Hypothalamus (tissue), 51 donors: ENCODE data around the gene PTCH2.
"Not testable (repeated sequence)": the region's sequence is repeated elsewhere in the genome, so short reads cannot be mapped to it uniquely, and the experiment has no call there.

ENCODE experiments used
- DNase-seq, 51 donors: peaks; one replicate each; lab custom pipeline; 2025; lab: John Stamatoyannopoulos, UW

The PTCH2 gene

DNA sequence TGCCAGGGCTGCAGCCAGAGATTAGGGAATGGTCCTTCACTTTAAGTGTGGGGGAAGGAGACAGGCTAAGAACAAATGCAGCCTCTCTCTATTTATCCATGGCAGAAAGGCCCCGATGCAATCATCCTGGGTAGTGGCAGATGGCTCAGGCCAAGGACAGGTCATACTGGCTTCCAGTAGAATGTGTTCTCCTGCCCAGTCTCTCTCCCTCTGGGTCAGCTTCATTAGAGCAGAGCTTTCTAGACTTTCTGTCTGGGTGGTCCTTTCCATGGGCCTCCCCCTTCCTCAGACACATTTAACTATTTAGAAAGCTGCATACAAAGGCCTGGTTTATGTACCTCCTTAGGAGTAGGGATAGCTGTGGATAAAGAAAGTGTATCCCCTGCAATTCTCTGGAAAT is 4.8 kb upstream of the PTCH2 start:
- no peak for DNase-seq

DNA sequence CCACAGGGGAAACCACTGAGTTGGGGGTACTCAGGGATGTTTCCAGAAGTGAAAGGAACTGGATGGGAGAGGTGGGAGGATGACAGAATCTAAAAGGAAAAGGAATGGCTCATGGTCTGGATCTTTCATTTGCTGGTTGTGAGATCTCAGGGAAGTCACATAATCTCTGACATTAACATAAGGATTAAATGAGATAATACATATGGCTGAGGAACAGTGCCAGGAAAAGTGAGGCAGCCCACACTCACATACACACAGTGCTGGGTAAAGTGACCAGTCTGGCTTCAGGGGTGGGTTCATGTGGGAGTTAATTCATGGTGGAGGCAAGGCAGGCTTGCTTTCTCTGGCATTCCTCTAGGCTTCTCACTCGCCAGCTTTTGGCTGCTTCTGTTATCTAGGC is 3.9 kb upstream of the PTCH2 start:
- no peak for DNase-seq

DNA sequence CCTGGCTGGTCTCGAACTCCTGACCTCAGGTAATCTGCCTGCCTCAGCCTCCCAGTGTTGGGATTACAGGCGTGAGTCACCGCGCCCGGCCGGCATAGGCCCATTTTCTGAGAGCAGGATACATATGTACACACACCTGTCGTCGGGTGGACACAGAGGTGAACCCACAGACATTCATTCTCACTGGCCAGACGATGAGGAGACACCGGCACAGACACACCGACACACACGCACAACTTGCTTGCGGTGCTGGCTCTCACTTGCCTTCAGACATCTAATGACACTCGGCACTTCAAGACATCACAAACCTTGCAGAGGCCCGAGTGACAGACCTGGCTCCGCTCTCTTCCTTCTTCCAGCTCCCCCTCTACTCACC is 579 bp downstream of the PTCH2 start:
- DNase-seq, result peak in 3 of 51 donors; percentile 45 to 62 (median 60)

DNA sequence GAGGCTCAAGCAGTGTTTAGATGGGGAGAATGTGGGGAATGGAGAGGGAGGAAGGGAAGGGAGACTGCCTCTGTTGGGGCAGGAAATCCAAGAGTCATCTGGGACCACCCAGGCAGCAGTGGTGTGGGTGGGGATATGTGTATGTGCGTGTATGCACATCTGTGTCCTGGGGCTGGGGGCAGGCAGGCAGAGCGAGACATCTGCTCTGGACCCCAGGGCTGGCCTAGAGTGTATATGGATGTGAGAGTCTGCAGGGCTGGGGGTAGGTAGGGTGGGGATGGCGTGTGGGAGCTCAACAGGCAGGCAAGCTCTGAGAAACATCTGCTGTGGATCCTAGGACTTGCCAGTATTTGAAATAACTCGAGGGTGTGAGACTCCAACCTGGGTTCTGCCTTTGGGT is 3.5 kb downstream of the PTCH2 start:
- peak in 1 of 51 donors; percentile 13 for DNase-seq

DNA sequence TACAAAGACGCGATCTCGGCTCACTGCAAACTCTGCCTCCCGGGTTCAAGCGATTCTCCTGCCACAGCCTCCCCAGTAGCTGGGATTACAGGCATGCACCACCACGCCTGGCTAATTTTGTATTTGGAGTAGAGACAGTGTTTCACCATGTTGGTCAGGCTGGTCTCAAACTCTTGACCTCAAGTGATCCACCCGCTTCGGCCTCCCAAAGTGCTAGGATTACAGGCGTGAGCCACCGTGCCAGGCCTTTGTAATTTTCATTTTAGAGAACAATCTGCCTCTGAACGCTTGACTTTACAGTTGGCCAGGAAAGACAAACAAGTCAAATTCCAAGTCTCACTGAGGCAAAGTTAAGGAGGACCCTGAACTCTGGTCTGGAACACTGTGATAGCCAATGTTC is 4.8 kb downstream of the PTCH2 start:
- DNase-seq, result not testable (repeated sequence)

DNA sequence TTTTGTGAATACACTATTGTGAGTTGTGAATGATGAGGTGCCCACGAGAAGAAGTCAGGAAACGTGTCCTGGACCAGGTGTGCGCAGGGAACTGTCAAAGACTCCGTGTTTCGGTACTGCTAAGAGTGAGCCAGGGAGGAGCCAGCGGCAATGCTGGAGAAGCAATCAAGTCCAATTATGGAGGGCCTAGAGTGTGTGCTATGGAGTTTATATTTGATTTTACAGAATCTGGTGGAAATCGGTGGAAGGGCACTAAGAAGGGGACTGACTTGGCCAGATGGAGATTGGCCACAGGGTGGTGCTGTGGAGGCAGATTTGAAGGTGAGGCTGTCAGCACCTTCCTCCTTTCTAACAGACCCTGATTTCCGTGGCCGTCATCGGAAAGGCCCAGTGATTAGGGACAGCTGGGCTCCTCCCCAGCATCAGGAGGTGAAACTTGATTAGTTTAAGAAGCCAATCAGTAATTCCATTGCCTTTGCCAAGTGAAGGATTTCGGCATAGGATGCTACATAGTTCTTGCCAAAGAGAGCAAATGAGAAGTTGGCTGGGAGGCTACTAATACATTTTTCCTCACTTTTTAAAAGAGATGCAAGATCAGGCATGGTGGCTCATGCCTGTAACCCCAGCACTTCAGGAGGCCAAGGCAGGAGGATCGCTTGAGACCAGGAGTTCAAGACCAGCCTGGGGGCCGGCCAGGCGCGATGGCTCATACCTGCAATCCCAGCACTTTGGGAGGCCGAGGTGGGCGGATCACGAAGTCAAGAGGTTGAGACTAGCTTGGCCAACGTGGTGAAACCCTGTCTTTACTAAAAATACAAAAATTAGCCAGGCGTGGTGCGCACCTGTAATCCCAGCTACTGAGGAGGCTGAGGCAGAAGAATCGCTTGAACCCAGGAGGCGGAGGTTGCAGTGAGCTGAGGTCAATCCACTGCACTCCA is 7.0 kb downstream of the PTCH2 start:
- peak in 48 of 51 donors; percentile 12 to 85 (median 56) for DNase-seq

DNA sequence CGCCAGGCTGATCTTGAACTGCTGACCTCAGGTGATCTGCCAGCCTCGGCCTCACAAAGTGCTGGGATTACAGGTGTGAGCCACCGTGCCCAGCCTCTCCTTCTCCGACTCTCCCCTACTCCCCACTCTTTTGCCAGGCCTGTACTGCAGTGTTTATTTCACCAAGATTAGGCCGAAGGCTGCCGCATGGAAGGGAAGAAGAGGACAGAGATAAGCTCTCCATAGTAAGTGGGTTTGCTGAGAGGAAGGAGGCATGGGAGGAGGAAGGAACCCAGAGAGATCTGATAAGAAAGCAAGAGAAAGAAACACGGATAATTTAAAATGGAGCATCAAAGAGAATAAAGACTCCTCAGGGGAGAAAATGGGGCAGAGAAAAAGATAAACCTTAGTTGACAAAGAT is 8.7 kb downstream of the PTCH2 start:
- no peak for DNase-seq

DNA sequence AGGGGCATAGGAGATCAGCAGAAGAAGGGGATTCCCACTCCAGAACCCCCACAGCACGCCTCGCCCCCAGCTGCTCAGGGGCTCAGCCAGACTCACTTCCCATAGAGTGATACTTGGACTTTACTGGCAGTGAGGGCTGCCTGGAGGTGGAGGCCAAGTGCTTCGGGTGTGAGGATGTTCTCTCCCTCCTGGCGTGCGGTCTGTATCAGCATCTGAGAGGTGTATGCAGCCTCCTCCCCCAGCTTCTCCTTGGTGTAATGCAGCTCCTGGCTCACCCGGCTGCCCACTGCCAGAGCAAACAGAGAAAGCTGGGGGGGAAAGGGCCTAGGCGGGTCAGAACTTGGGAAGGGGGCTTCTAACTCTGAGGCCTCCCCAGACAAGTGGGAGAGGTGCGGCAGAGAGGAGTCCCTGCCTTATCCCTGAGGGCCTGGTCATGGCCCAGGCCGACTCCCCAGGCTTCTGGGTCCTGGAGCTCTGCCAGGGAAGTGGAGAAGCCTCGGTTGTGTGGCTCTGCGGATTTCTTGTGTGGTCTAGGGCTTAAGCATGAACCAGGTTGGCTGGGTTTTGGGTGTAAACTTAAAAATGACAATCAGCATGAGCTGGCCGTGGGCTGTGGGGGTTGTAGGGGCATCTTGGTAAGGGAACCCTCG is 10.9 kb downstream of the PTCH2 start:
- DNase-seq, result no peak

DNA sequence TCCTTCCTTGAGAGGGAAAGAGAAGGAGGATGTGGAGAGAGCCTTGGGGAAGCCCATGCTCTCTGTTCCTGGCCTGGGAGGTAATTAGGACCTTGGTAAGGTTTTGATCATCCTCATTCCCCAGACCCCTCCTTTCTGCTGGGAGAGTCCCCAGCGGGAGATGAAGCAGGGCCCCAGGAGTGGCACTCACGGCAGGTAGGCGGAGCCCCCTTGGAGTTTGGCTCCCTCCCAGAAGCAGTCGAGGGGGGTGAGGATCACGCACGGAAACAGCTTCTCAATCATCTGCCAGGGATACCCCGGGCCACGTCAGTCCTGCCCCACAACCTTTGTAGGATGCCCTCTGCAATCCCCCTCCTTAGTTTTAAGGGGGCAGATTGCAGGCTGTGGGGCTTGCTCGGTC is 11.5 kb downstream of the PTCH2 start:
- no peak for DNase-seq

DNA sequence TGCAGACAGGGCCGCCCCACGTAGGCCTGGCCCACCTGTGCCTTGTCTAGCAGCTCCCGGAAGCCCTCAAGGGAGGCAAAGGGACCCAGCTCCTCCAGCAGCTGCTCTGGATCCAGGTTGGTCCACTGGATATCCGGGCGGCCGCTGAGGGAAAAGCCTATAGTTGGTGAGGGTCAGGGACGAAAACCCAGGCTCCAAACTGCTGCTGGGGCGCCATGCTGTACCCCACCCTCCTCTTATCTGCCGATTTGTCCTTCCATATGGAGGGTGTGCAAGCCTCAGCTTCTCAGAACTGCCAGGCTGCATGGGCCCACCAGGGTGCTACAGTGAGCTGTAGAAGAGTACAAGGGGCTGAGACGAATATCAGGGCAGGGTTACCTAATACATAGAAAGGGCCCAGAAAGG is 12.2 kb downstream of the PTCH2 start:
- DNase-seq, result no peak

DNA sequence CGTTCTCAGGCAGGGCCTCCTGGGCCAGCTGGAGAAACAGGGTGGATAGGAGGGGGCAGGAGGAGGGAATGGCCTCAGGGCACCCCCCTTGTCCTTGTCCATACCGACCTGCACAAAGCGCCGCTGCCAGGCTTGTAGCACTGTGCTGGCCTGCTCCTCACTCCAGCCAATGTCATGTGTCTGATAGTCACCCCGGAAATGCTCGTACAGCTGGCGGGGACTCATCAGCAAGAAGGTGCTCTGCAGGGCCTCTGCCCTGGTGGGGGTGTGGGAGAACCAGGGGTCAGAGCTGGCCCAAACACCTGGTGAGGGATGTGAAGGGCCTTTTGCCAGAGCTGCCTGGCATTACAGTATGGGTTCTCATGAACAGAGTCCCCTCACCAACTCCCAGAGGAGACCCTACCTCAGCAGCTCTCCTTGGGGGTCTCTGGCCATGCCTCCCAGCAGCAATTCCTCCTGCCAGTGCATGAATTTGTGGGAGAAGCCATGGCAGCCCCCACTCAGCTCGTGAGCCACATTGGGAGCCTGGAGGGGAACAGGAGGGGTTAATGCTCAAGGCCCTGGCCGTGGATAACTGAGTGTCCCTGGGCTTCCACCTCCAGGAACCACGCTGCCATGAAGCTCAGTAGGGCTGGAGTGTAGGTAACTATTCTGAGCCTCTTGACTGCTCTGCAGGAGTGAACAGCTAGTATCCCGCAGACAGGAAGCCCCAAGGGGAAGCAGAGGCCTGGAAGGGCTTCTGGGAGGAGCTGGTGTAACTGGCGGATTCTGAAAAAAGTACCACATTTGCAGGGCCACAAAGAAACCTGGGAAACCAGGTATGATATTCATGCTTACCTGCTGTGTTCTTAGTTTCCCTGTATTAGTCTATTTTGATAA is 13.3 kb downstream of the PTCH2 start:
- DNase-seq, result no peak

DNA sequence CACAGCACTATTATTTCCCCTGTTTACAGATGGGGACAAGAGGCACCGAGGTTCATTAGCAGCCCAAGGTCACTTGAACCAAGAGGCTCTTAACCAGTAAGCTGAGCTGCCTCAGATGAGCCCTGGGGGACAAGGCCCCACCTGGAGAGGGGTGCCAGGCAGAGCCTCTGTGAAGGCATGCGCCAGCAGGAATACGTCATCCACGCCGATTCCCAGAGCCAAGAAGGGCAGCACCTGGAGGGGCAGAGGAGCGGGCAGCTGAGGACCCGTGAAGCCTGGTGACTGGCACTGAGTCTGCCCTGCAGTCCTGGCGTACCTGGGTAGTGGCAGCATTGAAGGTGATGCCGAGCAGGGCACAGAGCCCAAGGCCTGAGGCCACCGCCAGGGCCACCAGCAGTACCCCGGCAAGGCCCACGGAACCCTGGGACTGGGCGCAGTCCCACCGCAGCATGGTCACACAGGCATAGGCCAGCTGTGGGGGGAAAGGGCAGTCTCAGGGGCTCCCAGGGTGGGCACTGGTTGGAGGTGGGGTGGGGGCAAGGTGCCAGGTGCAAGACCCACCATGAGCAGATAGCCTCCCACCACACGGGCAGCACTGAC is 14.1 kb downstream of the PTCH2 start:
- no peak for DNase-seq

DNA sequence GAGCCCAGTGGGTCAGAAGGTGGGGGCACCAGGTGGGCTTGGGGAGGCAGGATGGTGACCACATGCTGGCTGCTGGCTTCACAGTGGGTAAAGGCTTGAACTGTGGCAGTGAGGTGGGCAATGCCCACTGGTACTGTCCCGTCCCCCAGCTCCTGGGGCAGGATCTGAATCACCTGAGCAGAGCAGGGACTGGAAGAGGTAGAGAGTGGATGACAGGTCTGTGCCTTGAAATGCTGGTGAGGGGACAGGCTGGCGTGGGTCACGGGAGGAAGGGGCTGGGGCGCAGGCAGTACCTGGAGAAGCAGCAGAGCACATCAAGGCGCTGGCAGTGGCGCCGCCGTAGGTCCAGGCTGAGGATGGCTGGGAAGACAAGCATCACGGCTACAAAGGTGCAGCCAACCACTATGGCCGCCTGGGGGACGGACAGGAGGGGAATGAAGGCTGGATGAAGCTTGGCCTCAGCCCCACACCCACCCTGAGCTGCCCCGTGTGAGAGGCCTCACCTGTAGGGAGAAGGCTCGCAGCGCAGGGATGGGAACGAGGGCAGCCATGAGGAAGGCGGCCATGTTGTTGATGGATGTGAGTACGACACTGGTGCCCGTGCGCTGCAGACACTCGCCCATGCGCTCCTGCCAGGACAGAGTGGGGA is 14.9 kb downstream of the PTCH2 start:
- DNase-seq, result no peak

DNA sequence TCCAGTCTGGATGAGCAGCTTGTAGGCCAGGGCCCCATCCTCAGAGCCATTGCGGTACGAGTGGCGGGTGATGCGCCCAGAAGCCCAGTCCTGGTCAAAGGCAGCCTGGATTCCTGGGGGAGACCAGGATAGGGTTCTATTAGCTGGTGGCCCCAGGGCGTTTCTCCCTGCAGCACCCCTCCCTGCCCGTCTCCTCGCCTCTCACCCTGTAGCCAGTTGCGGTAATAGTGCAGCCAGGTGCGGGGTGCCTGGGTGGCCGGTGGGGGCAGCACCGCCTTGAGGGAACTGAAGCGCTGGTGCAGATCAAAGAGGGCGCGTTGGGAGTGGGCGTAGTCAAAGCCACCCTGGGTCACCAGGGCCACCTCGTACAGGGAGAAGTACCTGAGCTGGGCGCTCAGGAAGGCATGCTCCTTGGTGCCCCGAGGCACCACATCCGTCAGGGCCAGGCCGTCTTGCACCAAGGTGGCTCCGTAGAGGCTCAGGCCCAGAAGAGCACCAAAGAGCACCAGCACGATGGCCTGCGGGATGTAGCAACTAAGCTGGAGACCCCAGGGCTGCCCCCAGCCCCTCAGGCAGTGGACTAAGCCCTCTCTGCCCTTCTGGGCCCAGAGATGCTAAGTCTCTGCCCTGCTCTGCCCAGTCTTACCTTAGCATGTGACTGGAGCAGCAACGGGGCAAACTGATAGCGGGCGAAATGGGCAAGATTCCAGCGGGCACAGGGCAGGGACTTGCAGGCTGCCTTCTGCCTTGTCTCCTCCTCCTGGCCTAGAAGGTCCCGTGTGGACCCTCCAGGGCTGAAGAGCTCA is 15.7 kb downstream of the PTCH2 start:
- no peak for DNase-seq

DNA sequence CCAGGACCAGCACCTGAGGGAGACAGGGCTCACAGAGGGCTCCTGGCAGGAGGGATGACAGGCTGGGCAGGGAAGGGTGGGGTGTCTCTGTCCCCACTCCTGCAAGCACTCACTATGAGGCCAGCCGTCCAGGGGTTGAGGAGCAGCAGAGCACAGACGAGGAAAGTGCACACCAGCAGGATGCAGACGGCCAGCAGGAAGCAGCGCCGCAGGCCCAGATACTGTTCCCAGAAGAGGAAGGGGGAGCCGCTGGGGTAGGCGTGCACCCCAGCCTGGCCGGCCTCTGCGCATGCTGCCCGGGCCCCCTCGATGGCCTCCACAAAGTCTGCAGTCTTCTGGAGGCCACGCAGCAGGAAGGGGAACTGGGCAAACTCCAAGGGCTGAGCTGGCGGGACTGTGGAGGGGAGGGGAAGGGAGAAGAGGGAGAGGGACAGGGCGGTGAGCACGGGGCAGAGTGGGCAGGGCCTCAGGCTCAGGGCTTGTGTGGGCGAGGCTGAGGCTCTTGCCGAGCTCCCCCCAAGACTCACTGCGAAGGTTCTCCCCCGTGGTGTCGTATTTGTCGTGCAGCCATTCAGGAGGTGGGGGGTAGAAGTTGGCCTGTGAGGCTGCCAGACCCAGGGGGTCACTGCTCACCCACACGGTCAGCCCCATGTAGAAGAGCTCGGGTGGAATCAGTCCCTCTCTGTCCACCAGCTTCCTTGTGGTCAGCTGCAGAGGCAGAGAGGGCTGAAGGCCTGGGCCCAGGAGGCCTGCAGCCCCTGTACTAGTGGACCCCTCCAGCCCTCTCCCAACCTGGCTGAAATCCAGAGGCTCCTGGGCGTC is 16.5 kb downstream of the PTCH2 start:
- DNase-seq, result peak in 21 of 51 donors; percentile 3 to 45 (median 25)

DNA sequence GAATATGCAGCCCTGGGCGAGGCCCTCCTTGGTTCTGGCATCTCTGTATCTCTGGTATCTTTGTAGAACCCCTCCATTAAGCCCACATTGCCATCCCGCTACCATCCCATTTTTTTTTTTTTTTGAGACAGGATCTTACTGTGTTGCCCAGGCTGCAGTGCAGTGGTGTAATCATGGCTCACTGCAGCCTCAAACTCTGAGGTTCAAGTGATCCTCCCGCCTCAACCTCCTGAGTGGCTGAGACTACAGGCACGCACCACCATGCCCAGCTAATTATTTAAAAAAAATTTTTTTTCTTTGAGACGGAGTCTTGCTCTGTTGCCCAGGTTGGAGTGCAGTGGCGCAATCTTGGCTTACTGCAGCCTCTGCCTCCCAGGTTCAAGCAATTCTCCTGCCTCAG is 18.7 kb downstream of the PTCH2 start:
- not testable (repeated sequence) for DNase-seq

DNA sequence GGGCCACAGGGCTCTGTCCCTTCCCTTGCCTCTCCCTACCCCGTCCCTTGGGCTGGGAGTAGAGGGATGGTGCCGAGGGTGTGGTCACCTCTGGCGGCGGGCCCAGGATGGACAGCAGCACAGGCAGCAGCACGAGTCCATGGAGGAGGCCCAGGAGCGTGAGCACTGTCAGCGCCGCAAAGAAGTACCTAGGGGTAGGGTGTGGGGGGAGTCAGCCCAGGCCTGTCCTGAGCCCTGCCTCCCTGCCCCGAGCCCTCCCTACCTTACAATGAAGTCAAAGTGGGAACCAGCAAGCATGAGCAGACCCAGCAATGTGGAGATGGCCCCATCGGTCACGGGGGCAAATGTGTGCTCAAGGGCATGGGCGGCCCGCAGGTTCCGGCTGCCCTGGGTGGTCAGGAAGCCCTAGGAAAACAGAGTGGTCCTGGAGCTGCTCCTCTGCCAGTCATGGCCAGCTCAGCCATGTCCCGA is 20.0 kb downstream of the PTCH2 start:
- DNase-seq, result no peak

DNA sequence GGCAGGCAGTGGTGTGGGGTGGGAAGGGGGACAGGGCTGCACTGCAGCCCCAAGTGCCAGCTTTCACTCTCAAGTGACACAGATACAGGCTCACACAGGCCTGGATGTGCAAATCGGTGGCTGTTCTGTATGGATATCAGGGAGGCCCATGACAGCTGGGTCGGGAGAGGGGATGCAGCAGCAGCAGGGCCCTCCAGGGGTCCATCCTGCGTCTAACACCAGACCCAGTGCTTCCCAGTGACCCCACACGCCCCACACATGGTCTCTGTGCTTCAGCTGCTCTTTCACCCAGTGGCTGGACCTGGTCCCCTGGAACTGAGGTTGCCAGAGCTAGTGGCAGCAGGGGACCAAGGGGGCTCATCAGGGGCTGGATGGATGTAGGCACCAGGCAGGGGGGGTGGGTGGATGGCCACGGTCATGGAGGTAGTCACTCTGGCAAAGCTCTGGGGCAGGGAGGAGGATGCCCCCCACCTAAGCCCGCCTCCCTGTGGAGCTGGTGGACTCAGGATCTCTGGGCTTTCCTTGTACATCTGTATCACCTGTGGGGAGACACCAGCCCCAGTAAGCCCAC is 20.8 kb downstream of the PTCH2 start:
- DNase-seq, result no peak
